ENCODE measurements around the gene PKMYT1. TPM values are rescaled to one million over a fixed set of nuclear protein-coding genes. Genes with fewer than 3 reads are reported as not detected.

Gene PKMYT1
- total and polyA plus RNA-seq, 9 of the 15 experiments (the other 6 are each of a cell fraction or from before 2014, with no cell fraction given), result 8.7 to 201 (median 37.8) TPM

GRCh38 chr16:2962334-2963073, 17.7 kb downstream of the PKMYT1 start (continued):
- TF ChIP-seq JUN (IDR thresholded peaks at IDR 0.05; ENCODE audit: borderline replicate concordance, low read depth, low read length) (no peak), JUN (CRISPR knock-in tag; IDR thresholded peaks at IDR 0.05; ENCODE audit: borderline replicate concordance) (no peak), PYGO2 (tag; IDR thresholded peaks at IDR 0.05) (no peak), MCM3 (IDR thresholded peaks at IDR 0.05) (no peak), HNRNPK (IDR thresholded peaks at IDR 0.05; ENCODE audit: low read depth, low read length, poor library complexity, severe bottlenecking) (no peak), ZFX (CRISPR knock-in tag; IDR thresholded peaks at IDR 0.05) (0 out of 2 replicates have a peak, but pooled peaks have one; percentile 28), MAFF (IDR thresholded peaks at IDR 0.05; ENCODE audit: low read length) (no peak), ZBTB33 (CRISPR knock-in tag; IDR thresholded peaks at IDR 0.05) (peak; percentile 64; the same call in 1 of the 2 replicates), PML (IDR thresholded peaks at IDR 0.05; ENCODE audit: low read length) (no peak), RBFOX2 (IDR thresholded peaks at IDR 0.05; ENCODE audit: low read depth, low read length) (no peak), ZNF609 (CRISPR knock-in tag; IDR thresholded peaks at IDR 0.05; ENCODE audit: borderline replicate concordance) (no peak), GABPB1 (CRISPR knock-in tag; IDR thresholded peaks at IDR 0.05) (no peak)
